Uterus (tissue), 4 donors: Measurements from ENCODE around the gene ALG14. TPM values are rescaled to one million over a fixed set of nuclear protein-coding genes. Genes with fewer than 3 reads are reported as not detected.
A peak's percentile ranks its signal among the peaks of the same experiment; 100 is the strongest.
"Not testable (repeated sequence)": the region's sequence is repeated elsewhere in the genome, so short reads cannot be mapped to it uniquely, and the experiment has no call there.

Experiments used
- DNase-seq, 2 donors: peaks; one replicate each; pipeline ENCODE4 v3.0.0-alpha.2; 2019 to 2020
- H3K27ac ChIP-seq, 2 donors: fragments of 200-600 bp; sonication (generic); 1 replicate in 1 of 2; 2 replicates in 1 of 2; pipeline ENCODE4 v1.5.1; 2016 to 2018
- H3K27me3 ChIP-seq, 2 donors: fragments of 200-600 bp; sonication (generic); one replicate each; pipeline ENCODE4 v1.5.1; 2018 to 2019; ENCODE audit warnings: control low read depth in 1 of 2
- H3K36me3 ChIP-seq, 2 donors: fragments of 200-600 bp; sonication (generic); one replicate each; pipeline ENCODE4 v1.5.1; 2019; ENCODE audit warnings: control low read depth in 1 of 2
- H3K4me1 ChIP-seq, 2 donors: fragments of 200-600 bp; sonication (generic); one replicate each; pipeline ENCODE4 v1.5.1; 2018 to 2019; ENCODE audit warnings: control low read depth in 1 of 2
- H3K4me3 ChIP-seq, 2 donors: fragments of 200-600 bp; sonication (generic); 1 replicate in 1 of 2; 2 replicates in 1 of 2; pipeline ENCODE4 v1.5.1; 2018 to 2019; ENCODE audit warnings: mild to moderate bottlenecking in 1 of 2
- H3K9me3 ChIP-seq, 2 donors: fragments of 200-600 bp; sonication (generic); one replicate each; pipeline ENCODE4 v1.5.1; 2019; ENCODE audit warnings: control low read depth in 1 of 2
- POLR2A ChIP-seq, 2 donors: fragments of 450-650 bp; IDR thresholded peaks; one replicate each; pipeline ENCODE4 v1.6.1; 2016; ENCODE audit warnings: antibody characterized with exemption in 2 of 2, mild to moderate bottlenecking in 1 of 2, moderate library complexity in 1 of 2
- intact Hi-C: fragments of 100-400 bp; cut with DNase I; formaldehyde crosslinking; loops from one replicate; pipeline ENCODE4 v1.15.1; 2023; ENCODE audit warnings: low total_unique reads
- total RNA-seq, 4 donors: library from RNA; depleted of rRNA in 3 of 4; stranded (reverse); fragments of >200 nt in 3 of 4; gene quantifications; one replicate each; pipeline versions ENCODE4 v1.1.0 to v1.2.4, GENCODE V29; 2014 to 2023
- TF ChIP-seq, protein P1 (sequence below), 4 experiments: fragments of 200-600 bp in 2 of 4; fragments of 450-650 bp in 2 of 4; sonication (generic) in 2 of 4; IDR thresholded peaks; one replicate each; pipeline ENCODE4 v1.5.1; 2016 to 2019; ENCODE audit warnings: antibody characterized with exemption in 4 of 4, mild to moderate bottlenecking in 2 of 4, moderate library complexity in 1 of 4
- donor health status: DM: yes; HTN: yes; CAD: no.

Gene ALG14
- total RNA-seq, 4 donors from 2014 or later, result 0.51 to 6.7 (median 1.6) TPM

- H3K9me3 ChIP-seq, result no peaks in the 10 kb centered on the region
- peak in 1 of 2 donors; percentile 37 for DNase-seq
- no peaks in the 10 kb centered on the region for H3K36me3 ChIP-seq
- intact Hi-C loops, result loop anchor here (10.0 kb wide), 1 partner anchor 96 kb away; the partner anchor contains the start of gene CNN3
- no peaks in the 10 kb centered on the region for H3K27me3 ChIP-seq
- H3K4me1 ChIP-seq, result peaks cover 0 to 26% of the 10 kb centered on the region in 2 donors
- H3K4me3 ChIP-seq, result no peak overlapping the region
- TF ChIP-seq, protein P1, sequence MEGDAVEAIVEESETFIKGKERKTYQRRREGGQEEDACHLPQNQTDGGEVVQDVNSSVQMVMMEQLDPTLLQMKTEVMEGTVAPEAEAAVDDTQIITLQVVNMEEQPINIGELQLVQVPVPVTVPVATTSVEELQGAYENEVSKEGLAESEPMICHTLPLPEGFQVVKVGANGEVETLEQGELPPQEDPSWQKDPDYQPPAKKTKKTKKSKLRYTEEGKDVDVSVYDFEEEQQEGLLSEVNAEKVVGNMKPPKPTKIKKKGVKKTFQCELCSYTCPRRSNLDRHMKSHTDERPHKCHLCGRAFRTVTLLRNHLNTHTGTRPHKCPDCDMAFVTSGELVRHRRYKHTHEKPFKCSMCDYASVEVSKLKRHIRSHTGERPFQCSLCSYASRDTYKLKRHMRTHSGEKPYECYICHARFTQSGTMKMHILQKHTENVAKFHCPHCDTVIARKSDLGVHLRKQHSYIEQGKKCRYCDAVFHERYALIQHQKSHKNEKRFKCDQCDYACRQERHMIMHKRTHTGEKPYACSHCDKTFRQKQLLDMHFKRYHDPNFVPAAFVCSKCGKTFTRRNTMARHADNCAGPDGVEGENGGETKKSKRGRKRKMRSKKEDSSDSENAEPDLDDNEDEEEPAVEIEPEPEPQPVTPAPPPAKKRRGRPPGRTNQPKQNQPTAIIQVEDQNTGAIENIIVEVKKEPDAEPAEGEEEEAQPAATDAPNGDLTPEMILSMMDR (IDR thresholded peaks at IDR 0.05), result no peak
- TF ChIP-seq POLR2A (IDR thresholded peaks at IDR 0.05), result no peak
- H3K27ac ChIP-seq, result peak overlapping the region; percentile 85 to 92
Observed at GRCh38 chr1:95021119-95021518, 51.6 kb downstream of the ALG14 start.

DNA sequence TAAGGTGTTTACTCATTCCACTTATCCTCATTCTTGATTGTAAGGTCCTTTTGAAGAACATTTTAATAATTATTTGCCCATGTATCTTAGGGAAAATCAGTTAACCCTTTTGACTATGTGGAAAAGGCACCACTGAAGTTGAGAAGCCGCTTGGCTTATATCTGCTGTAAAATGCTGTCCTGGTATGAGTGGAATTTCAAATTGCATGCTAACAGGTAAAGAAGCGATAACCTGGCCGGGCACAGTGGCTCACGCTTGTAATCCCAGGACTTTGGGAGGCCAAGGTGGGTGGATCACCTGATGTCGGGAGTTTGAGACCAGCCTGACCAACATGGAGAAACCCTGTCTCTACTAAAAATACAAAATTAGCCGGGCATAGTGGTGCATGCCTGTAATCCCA, 53.3 kb downstream of the ALG14 start:
- H3K27me3 ChIP-seq, H3K4me3 ChIP-seq, H3K9me3 ChIP-seq, H3K27ac ChIP-seq, DNase-seq, H3K36me3 ChIP-seq, intact Hi-C loops: not testable (repeated sequence)
- H3K4me1 ChIP-seq, result peaks cover 0 to 34% of the 10 kb centered on the region in 2 donors

DNA sequence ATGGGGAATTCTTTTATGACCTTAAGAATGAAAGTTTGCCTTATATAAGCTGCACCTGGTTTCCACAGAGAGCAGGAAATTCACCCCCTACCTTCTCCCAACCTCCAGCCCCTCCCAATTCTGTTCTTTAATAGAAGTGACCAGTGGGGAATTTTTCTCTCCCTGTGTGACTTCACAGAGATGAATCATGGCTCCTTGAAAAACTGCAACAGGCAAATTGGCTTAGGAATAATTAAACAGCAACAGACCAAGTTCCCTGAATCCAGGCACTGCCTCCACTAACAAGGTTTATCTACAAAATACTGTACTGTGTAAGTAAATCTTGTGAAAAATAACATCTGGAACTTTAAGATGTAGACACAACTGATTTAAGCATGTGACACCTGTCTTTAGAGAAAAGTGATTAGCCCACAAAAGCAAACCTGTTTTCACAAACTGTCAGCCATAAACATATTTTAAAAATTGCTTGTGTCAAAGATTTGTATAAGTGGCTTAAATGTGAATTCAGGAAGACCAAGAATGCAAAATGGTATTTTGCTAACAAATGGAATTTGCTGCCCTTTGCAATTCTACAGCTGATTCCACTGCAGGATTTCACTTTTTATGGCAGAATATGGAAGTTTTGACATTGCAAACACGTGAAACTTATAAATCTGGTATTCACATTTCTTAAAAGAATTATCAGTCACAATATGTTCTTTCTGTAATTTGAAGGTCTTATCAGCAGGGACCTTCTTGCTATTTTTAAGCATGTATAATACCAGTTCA, 54.0 kb downstream of the ALG14 start:
- TF ChIP-seq, protein P1 (IDR thresholded peaks at IDR 0.05), result no peak
- TF ChIP-seq POLR2A (IDR thresholded peaks at IDR 0.05), result no peak
- intact Hi-C loops, result no loop called here
- DNase-seq, result no peak
- H3K36me3 ChIP-seq, result no peaks in the 10 kb centered on the region
- H3K27ac ChIP-seq, result peak overlapping the region in 1 of 2 donors; percentile 47
- no peaks in the 10 kb centered on the region for H3K27me3 ChIP-seq
- H3K4me3 ChIP-seq, result no peak overlapping the region
- no peaks in the 10 kb centered on the region for H3K9me3 ChIP-seq
- peaks cover 0 to 39% of the 10 kb centered on the region in 2 donors for H3K4me1 ChIP-seq

DNA sequence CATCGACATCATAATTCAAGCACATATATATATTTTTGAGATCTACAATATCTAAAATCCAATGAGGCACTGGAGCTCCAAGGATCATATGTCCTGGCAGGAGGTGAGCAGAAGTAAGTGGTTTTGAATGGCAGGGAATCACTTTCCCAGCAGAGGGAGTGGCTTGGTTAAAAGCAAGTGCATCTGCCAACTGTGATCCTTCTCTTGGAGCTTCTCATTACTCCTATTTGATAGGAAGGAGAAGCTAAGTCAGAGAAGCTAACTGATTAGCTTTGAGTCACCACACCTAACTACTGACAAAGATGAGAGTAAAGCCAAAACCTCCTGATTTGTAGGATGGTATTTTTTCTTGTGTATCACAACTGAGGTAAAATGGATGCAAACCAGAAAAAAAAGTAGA, 55.0 kb downstream of the ALG14 start:
- H3K4me1 ChIP-seq, result peaks cover 0 to 38% of the 10 kb centered on the region in 2 donors
- intact Hi-C loops, result no loop called here
- H3K27me3 ChIP-seq, result no peaks in the 10 kb centered on the region
- H3K9me3 ChIP-seq, result no peaks in the 10 kb centered on the region
- H3K27ac ChIP-seq, result peak overlapping the region in 1 of 2 donors; percentile 47
- DNase-seq, result no peak
- no peak overlapping the region for H3K4me3 ChIP-seq
- TF ChIP-seq POLR2A (IDR thresholded peaks at IDR 0.05), result no peak
- TF ChIP-seq, protein P1 (IDR thresholded peaks at IDR 0.05), result no peak
- no peaks in the 10 kb centered on the region for H3K36me3 ChIP-seq

DNA sequence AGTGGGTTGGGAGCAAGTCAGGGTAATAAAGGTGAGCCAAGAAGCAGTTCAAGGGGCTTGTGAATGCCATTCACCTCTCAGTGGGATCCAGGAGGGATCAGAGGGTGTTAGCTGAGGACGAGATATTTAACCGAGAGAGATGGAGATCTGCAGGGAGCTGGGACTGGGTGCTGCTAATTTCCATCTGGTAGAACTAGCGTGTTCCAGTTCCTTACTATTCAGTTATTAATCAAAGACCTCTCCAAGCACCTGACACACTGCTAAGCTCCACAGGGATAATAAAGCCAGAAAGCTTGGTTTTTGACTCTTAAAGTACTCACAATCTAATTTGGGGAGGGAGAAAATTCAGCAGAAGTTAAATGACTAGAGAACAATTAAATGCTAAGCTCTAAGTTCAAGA, 57.7 kb downstream of the ALG14 start:
- intact Hi-C loops, result no loop called here
- TF ChIP-seq, protein P1 (IDR thresholded peaks at IDR 0.05), result no peak
- no peak for TF ChIP-seq POLR2A (IDR thresholded peaks at IDR 0.05)
- H3K27ac ChIP-seq, result peak overlapping the region; percentile 65 to 83
- H3K4me1 ChIP-seq, result peaks cover 0 to 24% of the 10 kb centered on the region in 2 donors
- no peak overlapping the region for H3K4me3 ChIP-seq
- no peaks in the 10 kb centered on the region for H3K36me3 ChIP-seq
- DNase-seq, result no peak
- H3K9me3 ChIP-seq, result no peaks in the 10 kb centered on the region
- no peaks in the 10 kb centered on the region for H3K27me3 ChIP-seq
